ENCODE results near the gene DYNC2I2. TPM values are rescaled to one million over a fixed set of nuclear protein-coding genes. Genes with fewer than 3 reads are reported as not detected.

DYNC2I2 gene
- total RNA-seq, 2 experiments from 2014 or later = 55.5 to 97.6 TPM

DNA sequence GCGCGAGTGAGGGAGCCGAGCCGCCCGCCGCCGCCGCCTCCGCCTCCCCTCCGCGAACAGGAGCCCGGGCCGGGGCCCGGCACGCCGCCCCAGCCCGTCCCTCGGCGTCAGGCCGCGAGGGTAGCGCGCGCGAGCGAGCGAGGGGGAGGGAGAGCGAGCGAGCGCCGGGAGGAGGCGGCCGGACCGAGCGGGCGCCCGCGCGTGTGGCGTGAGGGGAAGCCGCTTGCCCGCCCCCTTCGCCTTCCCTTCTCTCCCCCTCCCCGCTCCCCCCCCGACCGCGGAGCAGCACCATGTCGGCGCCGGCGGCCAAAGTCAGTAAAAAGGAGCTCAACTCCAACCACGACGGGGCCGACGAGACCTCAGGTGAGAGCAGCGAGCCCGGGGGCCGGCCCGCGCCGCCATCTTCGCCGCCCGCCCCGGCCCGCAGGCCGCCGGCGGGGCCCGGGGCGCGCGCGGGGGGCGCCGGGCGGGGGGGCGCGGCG is 32.7 kb upstream of the DYNC2I2 start:
- intact Hi-C loops (cut with micrococcal nuclease; ENCODE audit: unreplicated experiment) = loop anchor here (2.0 to 10.0 kb wide), 4 partner anchors 42 to 1355 kb away; partner anchors contain the start of genes FNBP1 and SPTAN1
- ChIA-PET CTCF (ENCODE audit: unreplicated experiment) (interaction anchor here (0.6 to 0.7 kb wide), 3 partner anchors 43 to 622 kb away, joined by 3 to 8 read pairs (median 4); partner anchors contain the start of genes KYAT1, LRRC8A and NAIF1), POLR2A (interaction anchor here (1.0 to 1.1 kb wide), 2 partner anchors 11 to 63 kb away, joined by 3 to 4 read pairs; no protein-coding TSS in a partner anchor)
- no peaks in the 10 kb centered on the region for H3K9me2 ChIP-seq (ENCODE audit: insufficient read depth, low read length)
- peaks cover 64% of the 10 kb centered on the region for H3K36me3 ChIP-seq (ENCODE audit: insufficient read depth, low read length)
- peaks cover 40% of the 10 kb centered on the region for H3K4me1 ChIP-seq (ENCODE audit: insufficient read depth, low read length, poor library complexity, severe bottlenecking)
- no peak overlapping the region for H2AFZ ChIP-seq (ENCODE audit: low read length)
- peak overlapping the region; percentile 36; the same call in 1 of the 2 replicates for H3K4me2 ChIP-seq (ENCODE audit: low read length)
- DNase-seq (ENCODE audit: low spot score) = no peak
- H3K4me3 ChIP-seq (ENCODE audit: low read depth, low read length, poor library complexity, severe bottlenecking) = peak overlapping the region; percentile 80
- H3K79me2 ChIP-seq (ENCODE audit: insufficient read depth, low read depth, low read length) = peaks cover 88% of the 10 kb centered on the region
- peak overlapping the region; percentile 63 for H3K27ac ChIP-seq (ENCODE audit: low read depth, low read length, poor library complexity, severe bottlenecking)
- H4K20me1 ChIP-seq (ENCODE audit: insufficient read depth, low read length) = peaks cover 34% of the 10 kb centered on the region
- no peaks in the 10 kb centered on the region for H3K9me3 ChIP-seq (ENCODE audit: low read length)
- BruUV-seq (replicated peaks) = no TSS peak
- TF ChIP-seq, protein P1, sequence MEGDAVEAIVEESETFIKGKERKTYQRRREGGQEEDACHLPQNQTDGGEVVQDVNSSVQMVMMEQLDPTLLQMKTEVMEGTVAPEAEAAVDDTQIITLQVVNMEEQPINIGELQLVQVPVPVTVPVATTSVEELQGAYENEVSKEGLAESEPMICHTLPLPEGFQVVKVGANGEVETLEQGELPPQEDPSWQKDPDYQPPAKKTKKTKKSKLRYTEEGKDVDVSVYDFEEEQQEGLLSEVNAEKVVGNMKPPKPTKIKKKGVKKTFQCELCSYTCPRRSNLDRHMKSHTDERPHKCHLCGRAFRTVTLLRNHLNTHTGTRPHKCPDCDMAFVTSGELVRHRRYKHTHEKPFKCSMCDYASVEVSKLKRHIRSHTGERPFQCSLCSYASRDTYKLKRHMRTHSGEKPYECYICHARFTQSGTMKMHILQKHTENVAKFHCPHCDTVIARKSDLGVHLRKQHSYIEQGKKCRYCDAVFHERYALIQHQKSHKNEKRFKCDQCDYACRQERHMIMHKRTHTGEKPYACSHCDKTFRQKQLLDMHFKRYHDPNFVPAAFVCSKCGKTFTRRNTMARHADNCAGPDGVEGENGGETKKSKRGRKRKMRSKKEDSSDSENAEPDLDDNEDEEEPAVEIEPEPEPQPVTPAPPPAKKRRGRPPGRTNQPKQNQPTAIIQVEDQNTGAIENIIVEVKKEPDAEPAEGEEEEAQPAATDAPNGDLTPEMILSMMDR (conservative IDR thresholded peaks at IDR 0.05; ENCODE audit: low read length) = no peak
- no peak for TF ChIP-seq EZH2phosphoT487 (IDR thresholded peaks at IDR 0.05; ENCODE audit: borderline replicate concordance, low read depth, low read length)

DNA sequence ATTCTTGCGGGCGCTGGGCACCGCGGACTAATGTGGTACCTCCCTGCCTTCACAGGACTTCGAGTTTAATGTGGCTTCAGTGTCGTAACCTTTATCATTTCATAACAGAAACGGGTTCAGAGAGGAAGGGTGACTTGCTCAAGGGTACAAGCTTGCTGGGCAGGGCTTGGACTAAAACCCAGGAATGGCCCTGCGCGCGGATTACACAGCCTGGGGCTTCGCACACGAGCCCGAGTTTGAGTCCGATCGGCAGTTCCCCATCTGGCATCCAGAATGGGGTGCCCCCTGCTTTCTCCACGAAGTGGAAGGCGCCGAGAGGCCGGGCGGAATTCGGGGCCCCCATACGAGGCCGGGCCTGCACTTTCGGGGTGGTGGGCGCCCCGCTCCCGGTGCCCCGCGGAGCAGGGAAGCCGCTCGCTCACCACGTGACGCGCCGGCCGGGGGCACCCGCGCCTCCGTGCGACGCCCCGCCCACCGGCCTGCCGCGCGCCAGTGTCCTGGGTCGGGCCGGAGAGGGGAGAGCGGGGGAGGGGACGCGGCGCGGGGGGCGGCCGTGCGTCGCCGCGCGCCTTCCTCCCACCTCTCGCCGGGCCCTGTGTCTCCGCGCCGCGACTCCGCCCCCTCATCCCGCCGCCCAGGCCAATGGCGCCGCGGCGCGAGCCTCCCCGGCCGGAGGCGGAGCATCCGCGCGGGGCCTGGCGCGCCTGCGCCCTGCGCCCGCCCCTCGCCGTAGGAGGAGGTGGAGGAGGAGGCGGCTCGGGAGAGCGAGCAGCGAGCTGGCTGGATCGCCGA is 32.0 kb upstream of the DYNC2I2 start, which contains the start of gene SET:
Gene SET, plus strand, starts transcription at position 722 of the 792 bp plus-strand sequence. CDS start 361 bp downstream, outside the sequence.
- ChIA-PET CTCF (ENCODE audit: unreplicated experiment) (interaction anchor here (0.6 kb wide), 1 partner anchor 44 kb away, joined by 4 read pairs; no protein-coding TSS in a partner anchor), POLR2A (interaction anchor here (1.0 kb wide), 1 partner anchor 64 kb away, joined by 3 read pairs; no protein-coding TSS in a partner anchor)
- peak within 1 kb of the TSS; percentile 93 for H3K4me2 ChIP-seq (ENCODE audit: low read length)
- H3K9me3 ChIP-seq (ENCODE audit: low read length) = no peaks in the 10 kb centered on the region
- intact Hi-C loops (cut with micrococcal nuclease; ENCODE audit: unreplicated experiment) = loop anchor here (2.0 to 10.0 kb wide), 4 partner anchors 41 to 1356 kb away; partner anchors contain the start of genes FNBP1 and SPTAN1
- no peak within 1 kb of the TSS; the same call in 1 of the 2 replicates for H2AFZ ChIP-seq (ENCODE audit: low read length)
- peak within 1 kb of the TSS; percentile 92 for H3K4me3 ChIP-seq (ENCODE audit: low read depth, low read length, poor library complexity, severe bottlenecking)
- H3K9me2 ChIP-seq (ENCODE audit: insufficient read depth, low read length) = no peaks in the 10 kb centered on the region
- H3K4me1 ChIP-seq (ENCODE audit: insufficient read depth, low read length, poor library complexity, severe bottlenecking) = peaks cover 40% of the 10 kb centered on the region
- BruUV-seq (replicated peaks) = no TSS peak
- DNase-seq (ENCODE audit: low spot score) = peak; percentile 96
- H3K27ac ChIP-seq (ENCODE audit: low read depth, low read length, poor library complexity, severe bottlenecking) = peak within 1 kb of the TSS; percentile 91
- TF ChIP-seq, protein P1 (conservative IDR thresholded peaks at IDR 0.05; ENCODE audit: low read length) = no peak
- no peak for TF ChIP-seq EZH2phosphoT487 (IDR thresholded peaks at IDR 0.05; ENCODE audit: borderline replicate concordance, low read depth, low read length)
- H3K36me3 ChIP-seq (ENCODE audit: insufficient read depth, low read length) = peaks cover 57% of the 10 kb centered on the region
- H3K79me2 ChIP-seq (ENCODE audit: insufficient read depth, low read depth, low read length) = peaks cover 88% of the 10 kb centered on the region
- peaks cover 33% of the 10 kb centered on the region for H4K20me1 ChIP-seq (ENCODE audit: insufficient read depth, low read length)

Data from OCI-LY7 (cell line).